Right renal pelvis (tissue), 4 donors: ENCODE results near the gene EPB41L5. TPM values are rescaled to one million over a fixed set of nuclear protein-coding genes. Genes with fewer than 3 reads are reported as not detected.

Experiments
- DNase-seq, 4 donors: peaks; one replicate each; pipeline ENCODE4 v3.0.0-alpha.2; 2013; ENCODE audit warnings: low read depth in 4 of 4, low spot score in 3 of 4, missing footprints in 1 of 4
- polyA plus RNA-seq, 4 donors: library from polyadenylated mRNA; unstranded; fragments of 120-200 nt; gene quantifications; one replicate each; pipeline ENCODE4 v1.2.1, GENCODE V29; 2013; ENCODE audit not compliant: insufficient read length in 4 of 4

The EPB41L5 gene
- polyA plus RNA-seq, 4 donors = 82.4 to 107 (median 102) TPM

- peak; percentile 59 to 76 (median 69) for DNase-seq
Measured at GRCh38 chr2:120223034-120223912, 210.4 kb downstream of the EPB41L5 start, which contains the start of gene TMEM185B. Gene TMEM185B (minus strand): TSS chr2:120223400. CDS start chr2:120222976, 424 bp downstream.

GRCh38 chr2:120224256-120224655 is 211.4 kb downstream of the EPB41L5 start:
- no peak for DNase-seq

- no peak for DNase-seq
Measured at GRCh38 chr2:120224735-120225548, 212.1 kb downstream of the EPB41L5 start.

GRCh38 chr2:120225549-120226065 is 212.7 kb downstream of the EPB41L5 start:
- no peak for DNase-seq

GRCh38 chr2:120226316-120226715 is 213.4 kb downstream of the EPB41L5 start:
- no peak for DNase-seq

GRCh38 chr2:120227111-120227991 is 214.5 kb downstream of the EPB41L5 start:
- DNase-seq = no peak

- DNase-seq = no peak
Measured at GRCh38 chr2:120228503-120228902, 215.6 kb downstream of the EPB41L5 start.

Other genes starting within 250 kb of the EPB41L5 start
- gene TMEM185B, start 210.3 kb downstream of the EPB41L5 start, polyA plus RNA-seq = 10 to 100 TPM; 24.7 to 30.1 (median 26.9) TPM
- gene RALB, start 239.8 kb downstream of the EPB41L5 start, polyA plus RNA-seq = 10 to 100 TPM; 76.2 to 95.8 (median 85.8) TPM